Measurements from ENCODE around the gene PRDM16. TPM values are rescaled to one million over a fixed set of nuclear protein-coding genes. Genes with fewer than 3 reads are reported as not detected.

The PRDM16 gene
- total and polyA plus RNA-seq, 2 of the 13 experiments (the other 11 are each of a cell fraction or from before 2014, with no cell fraction given), result 0.15 to 0.81 TPM

GRCh38 chr1:3453891-3454810 lies 385.1 kb downstream of the PRDM16 start, which contains the start of gene ARHGEF16 (continued):
- TF ChIP-seq ZBTB46 (CRISPR knock-in tag; IDR thresholded peaks at IDR 0.05; ENCODE audit: borderline replicate concordance) (no peak), ZNF34 (CRISPR knock-in tag; IDR thresholded peaks at IDR 0.05; ENCODE audit: borderline replicate concordance) (no peak), REXO4 (CRISPR knock-in tag; IDR thresholded peaks at IDR 0.05; ENCODE audit: borderline replicate concordance) (no peak), POLR2G (IDR thresholded peaks at IDR 0.05; ENCODE audit: low read depth, low read length) (peak; percentile 56), USF2 (IDR thresholded peaks at IDR 0.05; ENCODE audit: low read depth, low read length) (peak; percentile 51), USF2 (CRISPR knock-in tag; IDR thresholded peaks at IDR 0.05; ENCODE audit: borderline replicate concordance) (no peak), KDM4B (CRISPR knock-in tag; IDR thresholded peaks at IDR 0.05) (no peak), TEF (CRISPR knock-in tag; IDR thresholded peaks at IDR 0.05) (no peak), THAP7 (CRISPR knock-in tag; IDR thresholded peaks at IDR 0.05) (no peak), ZNF136 (CRISPR knock-in tag; IDR thresholded peaks at IDR 0.05; ENCODE audit: low read depth) (no peak), UBTF (CRISPR knock-in tag; IDR thresholded peaks at IDR 0.05) (peak; percentile 34), ZFP36L1 (CRISPR knock-in tag; IDR thresholded peaks at IDR 0.05) (no peak), ATF4 (CRISPR knock-in tag; IDR thresholded peaks at IDR 0.05) (no peak), ZFP1 (CRISPR knock-in tag; IDR thresholded peaks at IDR 0.05) (no peak), TFDP2 (CRISPR knock-in tag; IDR thresholded peaks at IDR 0.05) (peak; percentile 94), HNRNPUL1 (IDR thresholded peaks at IDR 0.05; ENCODE audit: low read depth, low read length) (no peak)
